Omental fat pad (tissue), 4 donors: ENCODE results near the gene AKNA. TPM values are rescaled to one million over a fixed set of nuclear protein-coding genes. Genes with fewer than 3 reads are reported as not detected.

Source experiments
- ATAC-seq: fragments of 150-250 bp; one replicate; pipeline ENCODE4 v1.9.1; 2016; ENCODE audit warnings: mild to moderate bottlenecking, moderate library complexity; ENCODE audit not compliant: low FRiP score
- DNase-seq: peaks from one replicate; pipeline ENCODE4 v3.0.0-alpha.2; 2019; ENCODE audit warnings: low spot score
- total RNA-seq, 4 donors: library from RNA; depleted of rRNA; stranded (reverse); fragments of >200 nt; gene quantifications; one replicate each; pipeline ENCODE4 v1.1.0, GENCODE V29; 2016
- TF ChIP-seq, protein P1 (sequence below), 3 donors: fragments of 450-650 bp; IDR thresholded peaks; one replicate each; pipeline ENCODE4 v1.5.1; 2016 to 2017; ENCODE audit warnings: antibody characterized with exemption in 3 of 3, mild to moderate bottlenecking in 3 of 3, moderate library complexity in 2 of 3

AKNA gene
- total RNA-seq, 4 donors from 2014 or later, result 22.6 to 86.1 (median 71.5) TPM

DNA sequence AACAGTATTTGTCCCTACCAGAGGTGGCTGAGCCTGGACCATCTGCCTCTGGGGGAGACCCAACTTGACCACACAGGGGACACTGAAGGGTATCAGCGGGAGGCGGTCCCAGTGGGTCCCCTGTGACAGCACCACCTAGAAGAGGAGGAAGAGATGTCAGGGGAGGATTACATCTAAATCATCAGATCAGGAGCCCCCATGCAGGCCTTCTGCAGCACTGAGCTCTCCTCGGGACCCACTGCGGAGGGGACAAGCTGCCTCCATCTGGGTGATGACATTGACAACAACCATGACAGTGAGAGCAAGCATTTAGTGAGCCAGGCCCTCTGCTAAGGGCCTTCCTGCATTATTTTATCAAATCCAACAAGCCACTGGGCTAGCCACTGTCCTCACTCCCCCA, 45.8 kb downstream of the AKNA start:
- ATAC-seq, result no peak
- no peak for DNase-seq
- TF ChIP-seq, protein P1, sequence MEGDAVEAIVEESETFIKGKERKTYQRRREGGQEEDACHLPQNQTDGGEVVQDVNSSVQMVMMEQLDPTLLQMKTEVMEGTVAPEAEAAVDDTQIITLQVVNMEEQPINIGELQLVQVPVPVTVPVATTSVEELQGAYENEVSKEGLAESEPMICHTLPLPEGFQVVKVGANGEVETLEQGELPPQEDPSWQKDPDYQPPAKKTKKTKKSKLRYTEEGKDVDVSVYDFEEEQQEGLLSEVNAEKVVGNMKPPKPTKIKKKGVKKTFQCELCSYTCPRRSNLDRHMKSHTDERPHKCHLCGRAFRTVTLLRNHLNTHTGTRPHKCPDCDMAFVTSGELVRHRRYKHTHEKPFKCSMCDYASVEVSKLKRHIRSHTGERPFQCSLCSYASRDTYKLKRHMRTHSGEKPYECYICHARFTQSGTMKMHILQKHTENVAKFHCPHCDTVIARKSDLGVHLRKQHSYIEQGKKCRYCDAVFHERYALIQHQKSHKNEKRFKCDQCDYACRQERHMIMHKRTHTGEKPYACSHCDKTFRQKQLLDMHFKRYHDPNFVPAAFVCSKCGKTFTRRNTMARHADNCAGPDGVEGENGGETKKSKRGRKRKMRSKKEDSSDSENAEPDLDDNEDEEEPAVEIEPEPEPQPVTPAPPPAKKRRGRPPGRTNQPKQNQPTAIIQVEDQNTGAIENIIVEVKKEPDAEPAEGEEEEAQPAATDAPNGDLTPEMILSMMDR (IDR thresholded peaks at IDR 0.05), result no peak

DNA sequence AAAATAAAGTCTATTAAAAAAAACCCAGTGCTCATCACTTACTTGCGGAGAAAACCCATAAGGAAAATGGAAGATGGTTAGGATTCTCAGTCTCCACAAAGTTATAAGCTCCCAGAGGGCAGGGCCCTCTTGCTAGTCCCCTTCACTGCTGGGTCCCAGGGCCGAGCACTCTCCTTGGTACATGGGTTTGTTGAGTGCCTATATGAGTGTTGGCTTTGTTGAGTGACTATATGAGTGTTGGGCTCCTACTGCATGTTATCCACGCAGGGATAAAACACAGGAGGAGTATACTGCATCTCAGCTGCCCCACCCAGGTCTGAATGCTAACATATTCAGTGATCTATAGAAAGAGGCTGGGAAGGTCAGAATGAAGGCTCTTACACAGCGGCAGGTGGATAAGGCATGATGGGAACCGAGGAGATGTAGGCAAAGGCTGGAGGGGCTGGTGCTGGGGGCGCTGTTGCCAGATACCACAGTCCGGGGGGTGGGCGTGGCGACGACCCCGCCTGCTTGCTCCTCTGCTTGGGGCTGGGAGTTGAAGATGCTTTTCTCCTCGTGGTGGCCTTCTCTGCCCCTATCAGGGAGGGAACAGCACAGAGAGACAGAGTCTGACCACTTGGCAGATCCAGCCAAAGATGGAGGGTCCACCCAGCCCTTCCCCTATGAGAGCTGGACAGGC, 46.5 kb downstream of the AKNA start:
- DNase-seq (no peak), ATAC-seq (no peak)
- TF ChIP-seq, protein P1 (IDR thresholded peaks at IDR 0.05), result no peak

DNA sequence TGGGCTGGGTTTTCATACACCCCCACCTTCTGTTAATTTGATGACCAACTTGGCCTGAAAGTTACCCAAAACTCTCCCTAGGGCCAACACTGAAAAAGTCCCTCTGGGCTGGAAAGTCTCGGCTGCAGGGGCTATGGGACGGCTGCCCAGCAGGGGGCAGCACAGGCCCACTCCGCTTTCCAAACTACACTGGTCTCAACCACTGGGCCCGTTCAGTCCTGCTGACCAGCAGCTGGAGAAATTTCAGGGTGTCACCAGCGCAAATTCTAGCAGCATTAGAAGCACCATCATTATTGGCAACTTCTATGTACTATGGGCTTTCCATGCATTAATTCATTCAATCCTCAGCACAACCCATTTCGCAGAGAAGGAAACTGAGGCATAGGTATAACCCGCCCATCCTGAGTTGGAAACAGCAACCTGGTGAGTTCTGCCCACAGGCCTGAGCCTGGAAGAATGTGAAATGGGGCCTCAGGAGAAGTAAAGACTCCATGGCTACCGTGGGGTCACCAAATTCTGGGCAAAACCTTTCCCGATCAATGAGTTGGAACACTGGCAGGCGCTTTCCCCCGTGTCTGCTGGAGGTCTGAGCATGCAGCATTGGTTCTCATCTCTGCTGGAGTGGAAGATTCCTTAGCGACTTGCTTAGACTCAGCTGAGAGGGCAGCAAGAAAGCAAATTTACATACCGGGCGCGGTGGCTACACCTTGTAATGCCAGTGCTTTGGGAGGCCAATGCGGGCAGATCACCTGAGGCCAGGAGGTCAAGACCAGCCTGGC, 48.5 kb downstream of the AKNA start:
- TF ChIP-seq, protein P1 (IDR thresholded peaks at IDR 0.05), result no peak
- ATAC-seq (peak; percentile 60), DNase-seq (peak; percentile 42)

DNA sequence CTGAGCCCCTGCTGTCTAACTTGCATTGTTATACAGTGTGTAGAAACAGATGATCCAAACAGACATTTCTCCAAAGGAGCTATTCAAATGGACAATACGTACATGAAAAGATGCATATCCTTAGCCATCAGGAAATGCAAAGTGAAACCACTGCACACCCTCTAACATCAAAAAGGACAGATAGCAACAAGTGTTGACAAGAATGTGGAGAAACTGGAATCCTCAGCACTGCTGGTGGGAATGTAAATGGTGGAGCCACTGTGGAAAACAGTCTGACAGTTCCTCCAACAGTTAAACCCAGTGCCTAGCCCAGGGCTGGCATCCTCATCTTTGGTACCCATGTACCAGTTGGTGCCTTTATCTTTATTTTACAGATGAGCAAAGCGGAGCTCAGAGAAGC, 49.6 kb downstream of the AKNA start:
- TF ChIP-seq, protein P1 (IDR thresholded peaks at IDR 0.05), result no peak
- no peak for ATAC-seq
- no peak for DNase-seq

- ATAC-seq (no peak), DNase-seq (no peak)
- TF ChIP-seq, protein P1 (IDR thresholded peaks at IDR 0.05), result no peak
Observed at GRCh38 chr9:114336699-114337395, 50.9 kb downstream of the AKNA start.

- ATAC-seq (no peak), DNase-seq (no peak)
- TF ChIP-seq, protein P1 (IDR thresholded peaks at IDR 0.05), result no peak
Observed at GRCh38 chr9:114336157-114336556, 51.6 kb downstream of the AKNA start.
